HCT116 (cell line): ENCODE measurements around the gene NUS1. TPM values are rescaled to one million over a fixed set of nuclear protein-coding genes. Genes with fewer than 3 reads are reported as not detected.

Source experiments
- ATAC-seq: fragments of 200-7000 bp; cut with Tn5 transposase; 2 replicates; pipeline ENCODE4 v1.9.1; 2020; ENCODE audit warnings: mild to moderate bottlenecking, moderate library complexity
- BruUV-seq: library from RNA; stranded (reverse); fragments of 400-500 nt; replicated peaks from 2 replicates; lab custom pipeline; 2021; lab: Mats Ljungman, UMichigan
- CTCF ChIA-PET: fragments of 300-600 bp; sonication (Branson Sonifier 250); formaldehyde crosslinking; loops from one replicate; lab custom pipeline; 2021; ENCODE audit warnings: antibody characterized with exemption; lab: Charles Lee
- POLR2A ChIA-PET: fragments of 300-600, 350-600 bp; sonication (Branson Sonifier 250); formaldehyde crosslinking; loops from one replicate; lab custom pipeline; 2021; ENCODE audit warnings: antibody characterized with exemption; lab: Charles Lee
- RAD21 ChIA-PET, 2 experiments: fragments of 300-600 bp; sonication (Branson Sonifier 250); formaldehyde crosslinking; loops; one replicate each; lab custom pipeline; 2023; ENCODE audit warnings: low total read pairs in 2 of 2; ENCODE audit not compliant: uncharacterized antibody in 2 of 2, unreplicated experiment in 2 of 2, low non-redundant PET in 1 of 2; lab: Charles Lee
- DNase-seq: peaks from one replicate; pipeline ENCODE4 v3.0.0-alpha.2; 2010; ENCODE audit warnings: low read depth, low spot score
- H2AFZ ChIP-seq: fragments of 200-600 bp; shearing (Covaris generic), sonication (generic); 2 replicates; pipeline ENCODE4 v1.6.1; 2017; ENCODE audit warnings: low read depth, mixed run types, mixed read lengths, antibody characterized with exemption, low read length; ENCODE audit not compliant: poor library complexity, severe bottlenecking
- H3K27ac ChIP-seq: 2 replicates; pipeline ENCODE4 v1.5.1; 2012; ENCODE audit warnings: low read depth, low read length
- H3K27me3 ChIP-seq: fragments of 200-600 bp; sonication (generic); 2 replicates; pipeline ENCODE4 v1.6.1; 2016; ENCODE audit warnings: mixed run types, low read length, mixed read lengths; ENCODE audit not compliant: insufficient read depth
- H3K36me3 ChIP-seq, 2 experiments: fragments of 200-500 bp in 1 of 2; fragments of 200-600 bp in 1 of 2; sonication (Bioruptor generic) in 1 of 2; sonication (generic) in 1 of 2; 2 replicates each; pipeline versions ENCODE4 v1.5.1 to v1.6.1; 2014 to 2016; ENCODE audit warnings: low read length in 2 of 2, inconsistent platforms in 1 of 2, mixed read lengths in 1 of 2, mixed run types in 1 of 2; ENCODE audit not compliant: insufficient read depth in 2 of 2, control insufficient read depth in 1 of 2
- H3K4me1 ChIP-seq, 2 experiments: fragments of 200-600 bp in 1 of 2; sonication (generic) in 1 of 2; 2 replicates each; pipeline versions ENCODE4 v1.5.1 to v1.6.1; 2012 to 2017; ENCODE audit warnings: low read length in 2 of 2, inconsistent platforms in 1 of 2, mild to moderate bottlenecking in 1 of 2, mixed read lengths in 1 of 2, mixed run types in 1 of 2, moderate library complexity in 1 of 2; ENCODE audit not compliant: insufficient read depth in 2 of 2, control insufficient read depth in 1 of 2
- H3K4me2 ChIP-seq: fragments of 200-600 bp; sonication (generic); 2 replicates; pipeline ENCODE4 v1.6.1; 2017; ENCODE audit warnings: mixed run types, low read length, mixed read lengths
- H3K4me3 ChIP-seq, 2 experiments: fragments of 200-600 bp in 1 of 2; sonication (generic) in 1 of 2; replicated peaks in 1 of 2; 2 replicates each; pipeline ENCODE4 v1.5.1; 2011 to 2016; ENCODE audit warnings: low read length in 2 of 2, control low read depth in 1 of 2, low read depth in 1 of 2, mild to moderate bottlenecking in 1 of 2, mixed read lengths in 1 of 2, mixed run types in 1 of 2
- H3K79me2 ChIP-seq: fragments of 200-600 bp; sonication (generic); 2 replicates; pipeline ENCODE4 v1.6.1; 2017; ENCODE audit warnings: mild to moderate bottlenecking, mixed run types, low read length, moderate library complexity, mixed read lengths; ENCODE audit not compliant: insufficient read depth
- H3K9ac ChIP-seq: fragments of 200-600 bp; sonication (generic); 2 replicates; pipeline ENCODE4 v1.6.1; 2016; ENCODE audit warnings: low read length, mixed read lengths
- H3K9me2 ChIP-seq: fragments of 200-600 bp; sonication (generic), shearing (Covaris generic); 2 replicates; pipeline ENCODE4 v1.6.1; 2017; ENCODE audit warnings: mixed run types, mild to moderate bottlenecking, moderate library complexity; ENCODE audit not compliant: insufficient read depth
- H3K9me3 ChIP-seq, 2 experiments: fragments of 200-500 bp in 1 of 2; fragments of 200-600 bp in 1 of 2; sonication (Bioruptor generic) in 1 of 2; sonication (generic) in 1 of 2; 2 replicates each; pipeline ENCODE4 v1.6.1; 2014 to 2017; ENCODE audit warnings: low read length in 2 of 2, mixed read lengths in 2 of 2, inconsistent platforms in 1 of 2, low read depth in 1 of 2, mild to moderate bottlenecking in 1 of 2, mixed run types in 1 of 2, moderate library complexity in 1 of 2; ENCODE audit not compliant: control insufficient read depth in 1 of 2, insufficient read depth in 1 of 2
- H4K20me1 ChIP-seq: fragments of 200-600 bp; sonication (generic), shearing (Covaris generic); 2 replicates; pipeline ENCODE4 v1.6.1; 2017; ENCODE audit warnings: mixed run types, mild to moderate bottlenecking, moderate library complexity; ENCODE audit not compliant: insufficient read depth
- ATF3 ChIP-seq: IDR thresholded peaks from 2 replicates; pipeline ENCODE4 v1.6.1; 2012
- ELF1 ChIP-seq: IDR thresholded peaks from 2 replicates; pipeline ENCODE4 v1.6.1; 2012; ENCODE audit warnings: low read depth, borderline replicate concordance
- EZH2 ChIP-seq: fragments of 200-600 bp; sonication (generic); IDR thresholded peaks from 2 replicates; pipeline ENCODE4 v1.6.1; 2017; ENCODE audit warnings: antibody characterized with exemption, mixed run types
- EZH2phosphoT487 ChIP-seq: fragments of 200-600 bp; IDR thresholded peaks from 2 replicates; pipeline ENCODE4 v1.6.1; 2018; ENCODE audit warnings: antibody characterized with exemption, borderline replicate concordance
- FOSL1 ChIP-seq: IDR thresholded peaks from 2 replicates; pipeline ENCODE4 v1.6.1; 2012; ENCODE audit warnings: low read depth
- MAX ChIP-seq: IDR thresholded peaks from 2 replicates; pipeline ENCODE4 v1.6.1; 2012
- REST ChIP-seq: IDR thresholded peaks from 2 replicates; pipeline ENCODE4 v1.6.1; 2012; ENCODE audit warnings: low read depth
- SP1 ChIP-seq: IDR thresholded peaks from 2 replicates; pipeline ENCODE4 v1.6.1; 2012; ENCODE audit warnings: low read depth
- SRF ChIP-seq: IDR thresholded peaks from 2 replicates; pipeline ENCODE4 v1.6.1; 2012; ENCODE audit warnings: low read depth
- TCF7L2 ChIP-seq: IDR thresholded peaks from 2 replicates; pipeline ENCODE4 v1.7.0; 2011; ENCODE audit warnings: borderline replicate concordance, inconsistent platforms; ENCODE audit not compliant: insufficient read depth, insufficient read length; ENCODE audit errors: extremely low read depth
- YY1 ChIP-seq: IDR thresholded peaks from 2 replicates; pipeline ENCODE4 v1.6.1; 2011; ENCODE audit warnings: low read length, low read depth, moderate library complexity, mild to moderate bottlenecking; ENCODE audit not compliant: insufficient replicate concordance; ENCODE audit errors: extremely low read depth
- ZBTB33 ChIP-seq: IDR thresholded peaks from 2 replicates; pipeline ENCODE4 v1.6.1; 2011; ENCODE audit warnings: mild to moderate bottlenecking, low read length, moderate library complexity; ENCODE audit not compliant: insufficient replicate concordance; ENCODE audit errors: extremely low read depth
- ZFX ChIP-seq: fragments of 450-650 bp; IDR thresholded peaks from 2 replicates; pipeline ENCODE4 v1.6.1; 2017
- ZNF274 ChIP-seq: fragments of 200-500 bp; sonication (Bioruptor generic); IDR thresholded peaks from 2 replicates; pipeline ENCODE4 v1.6.1; 2014; ENCODE audit warnings: mild to moderate bottlenecking, low read depth, low read length, inconsistent platforms
- intact Hi-C: fragments of 100-400 bp; cut with micrococcal nuclease; formaldehyde crosslinking; loops from 2 replicates; pipeline ENCODE4 v1.10.0; 2022
- total RNA-seq: library from RNA; stranded (reverse); gene quantifications from one replicate; pipeline ENCODE4 v1.2.1, GENCODE V29; 2021; ENCODE audit not compliant: unreplicated experiment

Gene NUS1
- total RNA-seq, 1 experiment from 2014 or later, result 46.2 TPM

- Histone ChIP-seq H3K9me3 (no peaks in the 10 kb centered on the region), H3K79me2 (peaks cover 1% of the 10 kb centered on the region), H3K4me3 (no peak overlapping the region), H3K9ac (no peak overlapping the region), H3K27ac (no peak overlapping the region), H3K27me3 (no peaks in the 10 kb centered on the region), H4K20me1 (no peaks in the 10 kb centered on the region), H3K4me1 (peaks cover 0 to under 1% of the 10 kb centered on the region in 2 experiments; a peak in 1 of 4 replicates), H2AFZ (no peak overlapping the region), H3K9me2 (no peaks in the 10 kb centered on the region), H3K4me2 (no peak overlapping the region), H3K36me3 (no peaks in the 10 kb centered on the region)
- TF ChIP-seq REST (no peak), ZBTB33 (no peak), ATF3 (no peak), SP1 (no peak), FOSL1 (no peak), ZFX (no peak), YY1 (no peak), SRF (no peak), MAX (no peak), ELF1 (no peak), TCF7L2 (no peak), EZH2phosphoT487 (no peak), ZNF274 (no peak), EZH2 (no peak)
- ChIA-PET RAD21 (no interaction called here), POLR2A (no interaction called here), CTCF (no interaction called here)
- no peak for ATAC-seq
- DNase-seq, result no peak
- intact Hi-C loops, result no loop called here
- BruUV-seq, result no TSS peak
Measured at GRCh38 chr6:117668736-117669135, 6.5 kb upstream of the NUS1 start.
